AG08395 (cell line): ENCODE results near the gene LRRN2.
"Not testable (repeated sequence)": the region's sequence is repeated elsewhere in the genome, so short reads cannot be mapped to it uniquely, and the experiment has no call there.

ENCODE experiments used
- DNase-seq: peaks from one replicate; pipeline ENCODE4 v3.0.0; 2012; ENCODE audit warnings: mixed read lengths, low spot score

LRRN2 gene

DNA sequence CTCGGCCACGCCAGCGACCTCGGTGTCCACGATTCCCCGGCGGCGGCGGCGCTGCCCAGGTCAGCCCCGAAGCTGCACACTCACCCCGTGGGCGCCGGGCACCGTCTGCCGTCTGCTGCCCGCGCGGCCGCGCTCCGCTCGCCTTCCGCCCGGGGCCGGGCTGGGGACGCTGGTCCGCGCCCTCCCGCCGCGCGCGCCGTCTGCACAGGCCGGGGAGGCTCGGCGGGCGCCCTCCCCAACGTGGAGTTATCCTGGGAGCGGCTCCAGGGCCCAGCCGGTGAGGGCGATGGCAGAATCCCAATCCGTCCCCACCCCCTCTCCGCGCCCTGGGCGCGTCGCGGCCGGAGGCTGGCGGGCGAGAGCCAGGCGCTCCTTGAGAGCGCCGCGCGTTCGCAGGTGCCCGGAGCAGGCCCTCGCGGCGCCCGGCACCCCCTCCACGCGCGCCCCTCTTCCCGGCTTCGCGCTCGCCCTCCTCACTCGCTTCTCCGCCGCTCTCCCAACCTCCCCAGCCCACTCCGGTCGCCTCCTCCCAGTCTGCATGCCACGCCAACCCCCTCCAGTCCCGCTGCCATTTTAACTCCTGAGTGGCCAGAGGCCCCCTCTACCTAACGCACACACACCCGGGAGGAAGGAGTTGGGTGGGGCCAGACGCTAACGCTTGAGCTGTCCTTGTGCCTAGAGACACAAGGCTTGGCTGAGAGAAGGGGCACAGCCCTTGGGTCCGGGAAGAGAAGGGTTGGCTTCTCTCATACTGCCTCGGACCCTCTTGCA is at the start of gene LRRN2:
TSS of gene LRRN2 (minus strand) at position 503 of the 771 bp plus-strand sequence. CDS start 65,746 bp downstream, outside the sequence.
- DNase-seq, result no peak

DNA sequence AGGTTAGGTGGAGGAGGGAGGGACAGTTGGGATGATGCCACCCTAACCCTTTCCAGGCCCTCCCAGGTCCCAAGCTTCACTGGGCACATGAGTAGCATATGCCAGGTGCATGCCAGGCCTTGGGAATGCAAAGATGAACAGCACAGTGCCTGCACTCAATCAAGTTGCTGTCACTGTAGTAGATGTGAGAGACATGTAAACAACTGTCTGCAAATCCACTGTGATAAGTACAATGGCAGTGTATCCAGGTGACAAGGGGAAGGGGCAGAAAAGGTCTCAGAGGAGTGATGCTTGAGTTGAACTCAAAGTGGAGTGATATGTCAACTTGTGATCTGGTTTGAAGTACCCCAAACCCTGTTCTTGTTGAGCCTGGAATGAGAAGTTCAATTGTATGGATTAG is 49.5 kb upstream of the LRRN2 start:
- no peak for DNase-seq

DNA sequence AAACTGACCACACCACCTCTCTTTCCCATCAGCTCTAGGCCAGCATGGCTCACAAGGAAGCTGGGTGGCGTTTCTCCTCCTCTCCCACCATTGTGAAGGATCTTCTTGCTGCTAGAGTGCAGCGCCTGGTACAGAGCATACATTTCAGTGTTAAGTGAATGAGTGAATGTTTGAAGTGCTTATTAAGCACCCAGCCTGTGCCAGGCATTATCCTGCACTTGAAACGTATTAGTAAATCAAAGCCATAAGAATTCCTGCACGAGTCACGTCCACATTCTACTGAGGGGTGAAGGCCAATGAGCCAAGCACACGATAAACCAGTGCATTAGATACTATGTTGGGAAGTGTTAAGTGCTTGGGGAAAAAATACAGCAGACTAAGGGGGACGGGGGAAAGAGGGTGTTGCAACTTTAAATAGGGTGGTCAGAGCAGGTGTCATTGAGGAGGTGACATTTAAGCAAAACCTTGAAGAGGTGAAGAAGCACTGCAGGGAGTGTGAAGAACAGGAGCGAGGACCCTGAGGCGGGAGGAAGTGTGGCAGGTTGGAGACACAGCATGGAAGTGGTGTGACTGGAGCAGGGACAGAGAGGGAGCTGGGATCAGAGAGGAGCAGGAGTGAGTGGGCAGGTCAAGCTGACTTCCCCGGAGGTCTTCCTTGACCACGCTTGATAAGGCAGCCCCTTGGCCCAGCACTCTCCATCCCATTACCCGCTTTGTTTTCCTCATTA is 48.5 kb upstream of the LRRN2 start:
- DNase-seq, result no peak

DNA sequence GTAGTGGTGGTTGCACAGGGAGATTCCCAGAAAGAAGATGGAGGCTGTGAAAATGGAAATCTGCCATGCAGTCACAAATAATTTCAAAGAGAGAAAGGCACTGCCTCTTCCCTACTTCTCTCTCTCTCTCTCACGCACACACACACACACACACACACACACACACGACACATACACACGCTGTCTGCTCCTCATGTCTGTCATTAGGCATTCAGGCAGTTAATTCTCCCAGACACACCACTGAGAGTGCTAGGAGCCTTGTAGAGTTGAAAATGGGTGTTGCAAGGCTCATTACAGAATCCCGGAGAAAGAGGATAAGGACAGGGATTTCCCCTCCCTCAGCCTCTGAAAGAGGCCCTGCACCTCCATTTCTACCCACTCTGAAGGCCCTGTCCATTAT is 47.8 kb upstream of the LRRN2 start:
- no peak for DNase-seq

DNA sequence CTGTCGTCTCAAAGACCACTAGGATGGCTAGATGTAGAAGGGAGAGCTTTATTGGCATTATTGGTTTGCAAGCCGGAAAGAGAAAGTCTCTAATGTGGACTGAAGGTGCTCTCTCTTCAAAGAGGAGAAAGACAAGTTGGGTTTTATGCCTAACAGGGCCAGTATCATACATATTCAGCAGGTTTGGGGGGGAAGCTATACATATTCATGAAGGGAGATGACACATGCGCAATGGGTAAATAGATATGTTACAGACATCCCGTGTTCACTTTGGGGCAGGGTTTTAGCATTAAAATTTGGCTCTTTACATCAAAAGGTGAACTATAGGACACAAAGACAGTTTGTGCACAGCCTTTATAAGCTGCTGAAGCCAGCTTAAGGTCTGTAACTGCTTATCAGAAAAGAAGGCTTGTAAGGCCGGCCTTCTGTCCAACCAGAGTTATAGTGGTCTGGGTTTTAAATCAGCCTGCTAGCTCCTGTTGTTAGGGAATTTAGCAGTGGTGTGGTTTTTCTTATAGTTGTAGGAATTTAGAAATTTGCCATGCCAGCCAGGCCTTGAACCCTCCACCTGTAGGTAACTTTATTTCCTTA is 46.5 kb upstream of the LRRN2 start:
- no peak for DNase-seq

DNA sequence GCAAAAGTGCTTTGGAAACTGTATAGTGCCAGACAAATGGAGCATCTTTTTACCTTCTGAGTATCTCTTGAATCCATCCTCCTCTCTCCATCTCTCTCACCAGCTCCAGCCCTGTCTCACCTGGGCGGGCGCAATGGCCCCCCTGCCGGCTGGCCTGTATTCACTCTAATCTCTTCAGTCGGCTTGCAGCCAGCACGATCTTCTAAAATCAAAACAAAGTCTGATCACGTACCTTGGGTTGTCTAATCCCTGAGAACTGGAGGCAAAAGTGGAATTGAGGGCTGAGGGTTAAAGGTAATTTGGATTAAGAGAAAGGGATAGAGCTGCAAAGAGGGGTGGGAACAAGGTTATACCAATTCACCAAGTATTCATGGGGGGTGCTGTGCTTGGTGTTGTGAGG is 46.0 kb upstream of the LRRN2 start:
- DNase-seq, result no peak

DNA sequence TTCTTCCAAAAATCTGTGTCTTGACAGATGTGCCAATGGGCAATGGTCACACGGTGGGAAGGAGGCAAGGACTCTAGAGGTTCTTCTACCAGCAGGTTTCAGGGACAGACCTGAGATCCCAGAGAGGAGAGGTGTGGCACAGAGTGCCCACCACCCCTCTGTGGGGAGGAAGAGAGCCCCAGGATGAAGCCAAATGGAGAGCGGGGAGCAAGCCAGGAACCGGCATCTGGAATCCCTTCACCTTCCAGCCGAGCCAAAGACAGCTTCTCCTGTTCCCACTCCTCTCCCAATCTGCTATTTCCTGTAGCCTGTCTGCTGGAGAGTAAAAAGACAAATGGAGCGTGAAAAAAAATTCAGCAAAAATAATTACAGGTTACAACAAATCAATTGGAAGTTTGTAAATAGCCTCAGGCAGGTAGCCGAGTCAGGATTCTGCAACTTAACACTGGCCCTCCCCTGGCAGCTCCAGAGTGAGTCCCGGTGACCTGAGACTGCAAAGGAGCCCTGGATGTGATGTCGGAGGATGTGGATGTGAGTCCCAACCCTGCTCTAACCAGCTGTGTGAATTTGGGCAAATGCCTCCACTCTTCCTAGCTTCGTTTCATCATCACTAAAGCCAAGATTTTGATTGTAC is 45.4 kb upstream of the LRRN2 start:
- DNase-seq, result no peak

DNA sequence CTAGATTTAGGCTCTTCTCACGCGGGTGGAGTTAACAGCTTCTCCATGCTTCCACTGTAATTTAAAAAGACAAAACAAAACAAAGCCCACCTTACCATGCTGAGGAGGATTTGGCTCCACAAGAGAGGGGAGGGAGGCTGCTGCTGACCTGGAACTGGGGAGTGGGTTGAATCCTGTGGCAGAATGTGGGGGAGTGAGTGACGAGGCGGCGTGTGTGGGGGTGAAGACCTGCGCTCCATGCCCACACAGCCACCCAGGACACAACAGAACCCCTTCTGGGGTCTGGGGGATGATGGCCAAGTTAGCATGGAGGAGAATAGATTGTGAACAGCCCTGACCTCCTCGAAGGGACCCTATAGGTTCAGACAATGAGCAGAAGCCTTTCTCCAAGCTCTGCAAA is 44.0 kb upstream of the LRRN2 start:
- DNase-seq, result no peak

DNA sequence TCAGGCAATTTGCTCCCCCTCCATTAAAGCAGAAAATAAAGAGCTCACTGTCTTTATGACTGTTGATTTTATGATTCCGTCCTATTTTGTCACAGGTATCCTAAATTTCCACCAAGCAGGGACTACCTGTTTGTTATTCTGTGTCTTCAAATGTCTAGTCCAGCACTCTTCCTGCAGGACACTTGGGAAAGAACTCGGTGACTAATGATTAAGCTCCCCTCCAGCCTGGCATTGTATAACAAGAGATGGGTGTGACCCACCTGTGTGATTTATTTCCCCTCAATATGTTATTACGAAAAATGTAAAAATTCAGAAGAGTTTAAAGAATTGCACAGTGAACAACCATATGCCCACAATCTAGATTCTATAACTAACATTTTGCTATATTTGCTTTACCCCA is 42.9 kb upstream of the LRRN2 start:
- no peak for DNase-seq

DNA sequence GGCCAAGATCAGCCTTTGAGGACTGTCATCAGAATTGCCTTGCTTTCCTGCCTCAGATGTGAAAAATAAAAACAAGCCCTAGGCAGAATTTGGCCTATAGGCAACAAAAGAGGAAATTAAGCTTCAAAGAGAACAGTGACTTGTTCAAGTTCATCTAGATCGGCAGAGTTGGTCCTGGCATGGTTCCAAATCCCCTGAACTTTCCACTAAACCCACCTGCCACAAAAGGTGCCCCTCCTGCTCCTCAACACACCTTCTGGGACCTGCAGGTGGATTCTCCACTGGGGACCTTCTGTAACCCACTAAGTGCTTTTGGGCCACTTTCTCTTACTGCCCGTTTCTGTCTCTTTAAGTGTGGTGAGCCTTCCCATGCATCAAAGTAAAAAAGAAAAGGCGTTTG is 42.5 kb upstream of the LRRN2 start:
- no peak for DNase-seq

DNA sequence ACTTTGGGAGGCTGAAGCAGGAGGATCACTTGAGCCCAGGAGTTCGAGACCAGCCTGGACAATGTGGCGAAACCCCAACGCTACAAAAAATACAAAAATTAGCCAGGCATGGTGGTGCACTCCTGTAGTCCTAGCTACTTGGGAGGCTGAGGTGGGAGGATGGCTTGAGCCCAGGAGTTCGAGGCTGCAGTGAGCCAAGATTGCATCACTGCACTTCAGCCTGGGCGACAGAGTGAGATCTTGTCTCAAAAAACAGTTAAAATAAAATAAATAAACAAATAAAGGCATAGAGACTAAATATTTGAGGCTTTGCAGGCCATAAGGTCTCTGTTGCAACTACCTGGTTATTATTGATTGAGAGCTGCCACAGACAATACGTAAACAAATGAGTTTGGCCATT is 41.9 kb upstream of the LRRN2 start:
- not testable (repeated sequence) for DNase-seq

DNA sequence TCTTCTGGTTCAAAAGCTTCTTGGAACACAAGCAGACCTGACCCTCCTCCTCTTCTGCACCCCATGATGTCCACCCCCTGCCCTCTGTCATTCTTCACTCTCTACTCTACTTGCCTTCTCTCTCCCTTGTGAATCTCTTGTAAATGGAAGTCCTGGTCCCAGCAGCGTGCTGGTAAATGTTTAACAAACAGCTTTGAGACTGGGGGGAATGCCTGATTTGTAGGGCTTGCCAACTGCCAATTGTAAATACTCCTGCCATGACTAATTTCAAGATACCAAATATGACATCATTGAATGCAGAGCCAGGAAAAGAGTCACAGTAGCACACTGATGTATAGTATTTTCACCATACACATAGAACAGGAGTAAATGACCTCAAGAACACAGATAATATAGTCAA is 40.9 kb upstream of the LRRN2 start:
- DNase-seq, result peak; percentile 29

DNA sequence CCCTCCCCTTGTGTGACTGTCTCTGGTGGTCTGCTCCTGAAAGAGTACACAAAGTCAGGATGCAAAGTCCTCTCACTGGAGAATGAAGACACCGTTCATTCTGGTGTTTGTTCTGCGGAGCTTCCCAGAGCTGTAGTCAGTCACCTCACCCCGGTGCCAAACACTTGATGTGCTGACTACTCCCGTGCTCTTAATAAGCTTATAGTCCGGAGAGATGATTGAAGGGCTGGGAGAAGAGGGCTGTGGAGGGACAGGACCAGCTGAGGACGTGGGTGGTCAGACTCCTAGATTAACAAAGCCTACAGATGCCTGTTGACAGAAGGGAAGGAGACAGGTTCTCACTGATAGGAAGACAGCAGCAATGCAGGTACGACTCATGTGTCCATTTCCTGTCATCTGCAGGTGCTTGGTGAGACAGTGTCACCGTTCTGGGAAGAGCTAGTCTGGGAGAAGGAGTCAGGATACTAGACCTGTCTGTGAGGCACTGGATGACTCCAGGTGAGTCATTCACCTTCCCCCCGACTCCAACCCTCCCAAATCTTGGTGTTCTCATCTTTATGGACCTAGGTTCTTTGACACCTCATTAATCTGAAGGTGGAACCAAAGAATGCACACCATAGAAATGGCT is 40.4 kb upstream of the LRRN2 start:
- no peak for DNase-seq

DNA sequence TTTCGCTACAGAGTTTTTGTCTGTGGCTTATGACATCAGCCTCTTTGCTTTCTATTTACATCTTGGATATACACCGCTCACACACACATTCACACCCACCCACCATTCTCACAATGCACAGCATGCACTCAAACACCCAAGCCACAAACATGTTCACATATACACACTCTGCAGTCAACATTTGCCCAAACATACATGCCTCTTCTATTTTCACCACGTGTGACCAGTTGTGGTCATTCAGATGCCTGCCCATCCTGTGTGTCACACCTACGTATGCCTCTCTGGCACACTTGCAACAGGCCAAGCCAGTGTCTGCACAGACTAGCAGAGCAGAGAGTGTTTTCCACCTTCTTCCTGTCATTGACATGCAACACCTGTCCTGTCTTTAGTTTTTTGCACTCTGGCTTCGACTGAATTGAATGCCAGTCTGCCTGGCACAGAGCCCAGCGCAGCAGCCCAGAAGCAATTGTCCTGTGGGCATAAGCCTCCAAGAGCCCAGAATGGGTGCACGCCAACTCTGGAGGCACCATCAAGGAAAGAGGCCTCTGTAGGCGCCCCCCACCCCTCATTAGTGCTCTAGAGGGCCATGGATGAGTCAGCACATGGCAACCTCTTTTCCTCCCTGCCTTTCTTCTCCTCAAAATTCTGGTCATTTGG is 37.7 kb upstream of the LRRN2 start:
- no peak for DNase-seq

DNA sequence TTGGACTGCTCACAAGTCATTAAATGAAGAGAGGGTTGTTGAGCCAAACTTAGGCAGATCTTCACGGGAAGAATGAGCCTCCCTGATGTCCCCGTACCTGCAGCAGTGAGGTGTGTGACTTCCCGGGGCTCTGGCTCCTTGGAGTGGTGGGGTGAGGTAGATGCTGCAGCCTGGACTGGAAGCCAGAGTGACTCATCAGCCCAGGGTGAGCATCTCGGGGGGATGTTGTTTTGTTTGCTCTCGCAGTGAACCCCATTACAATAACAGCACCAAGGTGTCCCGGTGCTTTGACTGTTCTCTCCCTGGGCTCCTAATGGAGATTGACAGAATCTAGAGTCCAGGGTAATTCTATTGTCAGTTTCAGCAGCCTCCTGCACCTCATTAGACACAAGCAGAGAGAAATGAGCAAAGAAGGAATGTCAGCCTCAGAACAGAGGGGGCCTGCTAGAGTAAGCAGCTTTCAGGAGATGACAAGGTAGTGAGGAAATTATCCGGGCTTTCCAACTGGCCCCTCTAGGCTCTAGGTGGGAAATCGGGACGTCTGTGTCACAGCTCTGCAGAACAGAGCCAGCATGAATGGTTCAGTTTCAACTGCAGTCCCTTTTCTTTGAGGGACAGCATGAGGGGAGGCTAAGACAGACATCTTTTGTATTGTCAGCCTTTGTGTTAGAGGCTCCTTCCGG is 36.0 kb upstream of the LRRN2 start:
- DNase-seq, result no peak

DNA sequence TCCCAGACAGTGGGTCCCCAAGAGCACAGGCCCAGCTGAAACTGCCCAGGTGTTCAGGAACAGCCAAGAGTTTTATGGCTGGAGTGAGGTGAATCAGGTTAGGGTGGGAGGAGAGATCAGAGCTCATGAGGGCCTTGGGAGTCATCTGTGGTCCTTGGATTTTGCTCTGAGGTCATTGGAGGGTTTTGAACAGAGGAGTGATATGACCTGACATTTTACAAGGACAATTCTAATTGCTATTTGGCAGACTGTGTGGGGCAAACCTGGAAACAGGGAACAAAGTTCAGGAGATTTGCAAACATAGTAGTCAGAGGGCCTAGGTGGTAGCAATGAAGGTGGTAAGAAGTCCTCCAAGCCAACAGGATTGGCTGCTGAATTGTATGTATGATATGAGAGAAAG is 31.1 kb upstream of the LRRN2 start:
- no peak for DNase-seq

DNA sequence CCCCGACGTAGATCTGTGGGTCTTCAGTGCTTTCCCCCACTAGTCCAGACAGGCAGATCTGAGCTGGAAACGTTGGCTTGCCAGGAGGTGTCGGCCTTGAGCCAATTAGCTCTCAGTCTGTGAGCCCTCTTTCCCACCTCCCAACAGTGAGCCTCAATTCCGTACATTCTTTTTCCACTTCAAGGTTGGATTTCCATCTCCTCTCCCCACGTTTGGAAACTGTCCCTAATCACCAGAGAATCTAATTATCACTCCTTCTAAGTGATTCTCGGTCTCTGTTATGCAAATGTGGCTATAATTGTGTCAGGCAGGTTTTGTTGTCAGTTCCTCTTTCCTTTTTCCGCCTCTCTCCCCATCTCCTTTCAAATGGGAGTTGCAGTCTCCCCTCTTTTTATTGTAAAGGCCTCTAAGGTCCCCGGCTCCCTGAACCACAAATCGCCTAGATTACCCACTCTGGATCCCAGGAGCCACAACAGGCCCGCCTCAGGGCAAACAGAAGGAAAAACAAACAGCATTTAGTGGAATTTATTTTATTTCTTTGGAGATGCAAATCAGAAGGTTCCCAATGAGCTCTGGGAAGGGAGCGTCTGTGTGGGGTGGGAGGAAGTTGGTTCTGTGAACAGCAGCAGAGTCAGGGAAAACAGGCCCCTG is 29.4 kb upstream of the LRRN2 start:
- DNase-seq, result no peak

DNA sequence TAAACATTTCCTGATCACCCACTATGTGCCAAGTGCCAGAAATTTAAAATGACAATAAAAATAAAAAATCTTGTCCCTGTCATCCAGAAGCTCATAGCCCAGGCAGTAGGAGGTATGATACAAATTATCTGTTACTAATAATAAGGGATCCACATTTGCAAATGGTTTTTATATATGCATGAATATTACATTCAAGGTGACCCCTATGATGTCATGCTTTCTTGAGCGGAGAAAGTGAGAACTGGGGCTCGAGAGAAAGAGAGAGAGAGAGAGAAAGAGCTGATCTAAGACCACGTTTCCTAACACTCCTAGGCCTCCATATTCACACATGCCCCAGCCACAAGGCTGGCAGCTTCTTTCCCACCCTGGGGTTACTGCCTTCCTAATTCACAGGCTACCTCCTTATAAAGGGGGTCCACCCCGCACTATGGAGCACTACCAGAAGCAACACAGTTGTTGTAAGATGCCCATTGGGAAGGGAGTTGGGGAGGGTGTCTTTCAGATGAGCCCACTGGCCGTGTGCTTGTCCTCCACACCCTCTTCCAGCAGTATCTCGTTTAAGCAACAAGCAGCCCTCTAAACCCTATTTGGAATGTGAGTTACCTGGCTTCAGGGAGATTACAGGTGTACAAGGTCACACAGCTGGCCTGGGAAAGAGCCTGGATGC is 28.8 kb upstream of the LRRN2 start:
- DNase-seq, result no peak

DNA sequence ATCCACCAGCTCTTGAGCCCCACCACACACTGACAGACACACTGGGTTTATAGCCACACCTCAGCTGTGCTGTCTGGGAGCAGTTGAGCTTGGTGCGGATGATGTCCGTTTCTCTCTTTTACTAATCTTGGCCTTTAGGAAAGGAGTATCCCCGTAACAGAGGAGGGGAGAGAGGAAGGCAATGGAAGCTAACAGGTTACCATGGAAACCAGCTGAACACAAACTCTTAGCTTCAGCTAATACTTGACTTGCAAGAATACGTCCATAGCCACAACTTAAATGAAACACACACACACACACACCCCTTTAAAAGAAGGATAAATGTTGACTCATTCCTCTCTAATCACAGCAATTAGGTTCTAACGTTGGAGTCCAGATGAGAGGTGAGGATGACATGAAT is 28.0 kb upstream of the LRRN2 start:
- DNase-seq, result no peak
